HL-60 (cell line): ENCODE measurements around the gene GPR146.

Source experiments
- CTCF ChIP-seq: IDR thresholded peaks from one replicate; pipeline ENCODE4 v1.5.1; 2011; ENCODE audit warnings: low read length, control low read depth, inconsistent platforms; ENCODE audit not compliant: insufficient read depth
- POLR2AphosphoS5 ChIP-seq: IDR thresholded peaks from 2 replicates; pipeline ENCODE4 v1.6.1; 2012; ENCODE audit warnings: low read depth
- REST ChIP-seq: IDR thresholded peaks from 2 replicates; pipeline ENCODE4 v1.6.1; 2012; ENCODE audit warnings: low read depth; ENCODE audit not compliant: insufficient replicate concordance

GRCh38 chr7:1025743-1026581 is 18.4 kb upstream of the GPR146 start:
- TF ChIP-seq CTCF (no peak), POLR2AphosphoS5 (peak; percentile 70; the same call in 1 of the 2 replicates), REST (no peak)
